ENCODE results near the gene ZNF367. TPM values are rescaled to one million over a fixed set of nuclear protein-coding genes. Genes with fewer than 3 reads are reported as not detected.

The ZNF367 gene
- total RNA-seq, 6 experiments from 2014 or later, result 6.1 to 12.2 (median 11.5) TPM

DNA sequence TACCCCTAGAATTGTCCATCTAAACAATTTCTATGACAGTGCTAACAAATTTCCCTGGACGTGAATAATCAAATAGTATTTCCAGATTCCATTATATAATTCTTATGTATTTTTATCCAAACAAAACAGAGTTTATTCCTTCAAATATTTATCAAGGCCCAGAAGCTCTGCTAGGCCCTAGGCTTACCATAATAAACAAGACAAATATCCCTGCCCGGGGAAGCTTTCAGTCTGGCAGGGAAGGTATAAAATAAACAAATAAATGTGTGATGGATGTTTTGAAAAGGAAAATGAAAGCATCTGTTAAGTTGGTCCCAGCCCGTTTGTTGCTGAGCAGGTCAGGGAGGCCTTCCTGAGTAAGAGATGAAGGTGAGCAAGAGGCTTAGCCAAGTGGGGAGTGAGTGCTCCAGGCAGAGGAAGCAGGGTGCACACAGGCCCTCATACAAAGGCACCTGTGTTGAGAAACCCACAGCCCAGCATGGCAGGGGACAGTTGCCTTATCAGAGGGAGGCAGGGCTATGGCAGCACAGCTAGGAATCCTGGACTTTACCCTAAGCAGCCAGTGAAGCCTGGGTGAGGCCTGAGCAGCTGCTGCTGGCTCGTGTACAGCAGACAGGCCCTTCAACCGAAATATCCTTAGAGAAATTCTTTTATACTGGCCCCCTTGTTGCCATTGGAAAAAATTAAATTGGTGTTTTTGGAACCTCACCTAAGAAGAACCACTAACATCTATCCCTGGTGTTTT lies 27.0 kb downstream of the ZNF367 start:
- TF ChIP-seq, protein P1, sequence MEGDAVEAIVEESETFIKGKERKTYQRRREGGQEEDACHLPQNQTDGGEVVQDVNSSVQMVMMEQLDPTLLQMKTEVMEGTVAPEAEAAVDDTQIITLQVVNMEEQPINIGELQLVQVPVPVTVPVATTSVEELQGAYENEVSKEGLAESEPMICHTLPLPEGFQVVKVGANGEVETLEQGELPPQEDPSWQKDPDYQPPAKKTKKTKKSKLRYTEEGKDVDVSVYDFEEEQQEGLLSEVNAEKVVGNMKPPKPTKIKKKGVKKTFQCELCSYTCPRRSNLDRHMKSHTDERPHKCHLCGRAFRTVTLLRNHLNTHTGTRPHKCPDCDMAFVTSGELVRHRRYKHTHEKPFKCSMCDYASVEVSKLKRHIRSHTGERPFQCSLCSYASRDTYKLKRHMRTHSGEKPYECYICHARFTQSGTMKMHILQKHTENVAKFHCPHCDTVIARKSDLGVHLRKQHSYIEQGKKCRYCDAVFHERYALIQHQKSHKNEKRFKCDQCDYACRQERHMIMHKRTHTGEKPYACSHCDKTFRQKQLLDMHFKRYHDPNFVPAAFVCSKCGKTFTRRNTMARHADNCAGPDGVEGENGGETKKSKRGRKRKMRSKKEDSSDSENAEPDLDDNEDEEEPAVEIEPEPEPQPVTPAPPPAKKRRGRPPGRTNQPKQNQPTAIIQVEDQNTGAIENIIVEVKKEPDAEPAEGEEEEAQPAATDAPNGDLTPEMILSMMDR (IDR thresholded peaks at IDR 0.05), result no peak
- Mint-ChIP-seq H3K9me3 (no peaks in the 10 kb centered on the region), H3K27me3 (ENCODE audit: insufficient read depth) (no peaks in the 10 kb centered on the region), H3K27ac (no peak overlapping the region), H3K4me3 (no peak overlapping the region), H3K4me1 (ENCODE audit: low read depth) (no peaks in the 10 kb centered on the region), H3K36me3 (ENCODE audit: low read depth) (peaks cover 5% of the 10 kb centered on the region; the same call in 1 of the 2 replicates)
- no peak for DNase-seq

DNA sequence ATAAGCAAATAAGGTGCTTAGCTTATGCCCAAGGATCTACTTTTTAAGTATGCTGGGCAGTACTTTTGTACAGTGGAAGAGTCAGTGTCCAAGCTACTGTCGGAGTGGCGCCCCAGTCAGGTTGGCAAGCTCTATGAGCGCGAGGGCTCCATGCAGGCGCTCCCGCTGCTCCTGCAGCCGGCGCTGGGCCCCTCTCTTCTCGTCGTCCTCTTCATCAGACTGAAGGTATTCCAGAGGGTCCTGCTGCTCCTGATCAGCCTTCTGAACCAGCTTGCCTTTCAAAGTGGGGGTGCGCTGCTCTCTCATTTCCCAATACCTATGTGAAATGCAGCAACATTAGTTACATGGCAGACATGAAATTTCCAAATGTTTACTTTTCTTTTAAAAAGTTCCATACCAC lies 30.0 kb downstream of the ZNF367 start:
- Mint-ChIP-seq H3K36me3 (ENCODE audit: low read depth) (peaks cover 9% of the 10 kb centered on the region; the same call in 1 of the 2 replicates), H3K27me3 (ENCODE audit: insufficient read depth) (no peaks in the 10 kb centered on the region), H3K4me1 (ENCODE audit: low read depth) (peaks cover 7% of the 10 kb centered on the region), H3K27ac (no peak overlapping the region), H3K4me3 (no peak overlapping the region), H3K9me3 (no peaks in the 10 kb centered on the region)
- no peak for DNase-seq
- TF ChIP-seq, protein P1 (IDR thresholded peaks at IDR 0.05), result no peak

DNA sequence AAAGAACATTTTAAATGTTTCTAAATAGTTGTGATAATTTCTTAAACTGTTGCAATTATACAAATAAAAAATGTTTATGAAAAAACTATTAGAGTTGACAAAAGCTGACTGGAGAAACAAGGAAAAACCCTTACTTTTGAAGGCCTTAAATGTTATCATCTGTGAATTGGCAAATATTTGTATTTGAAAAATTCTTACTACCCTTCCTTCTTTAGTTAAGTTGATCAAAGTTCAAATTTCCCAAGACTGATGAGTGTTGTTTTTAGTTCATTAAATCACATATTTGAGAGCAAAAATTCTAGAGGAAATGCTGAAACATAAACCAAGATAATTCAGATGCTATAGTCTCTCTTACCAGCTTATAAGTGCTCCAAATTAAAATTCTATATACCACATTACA lies 32.0 kb downstream of the ZNF367 start:
- H3K27ac Mint-ChIP-seq, result no peak overlapping the region
- H3K4me1 Mint-ChIP-seq (ENCODE audit: low read depth), result peaks cover 23% of the 10 kb centered on the region
- H3K27me3 Mint-ChIP-seq (ENCODE audit: insufficient read depth), result peaks cover 2% of the 10 kb centered on the region; the same call in 1 of the 2 replicates
- no peak for DNase-seq
- no peak overlapping the region for H3K4me3 Mint-ChIP-seq
- H3K9me3 Mint-ChIP-seq, result no peaks in the 10 kb centered on the region
- TF ChIP-seq, protein P1 (IDR thresholded peaks at IDR 0.05), result no peak
- peaks cover 11% of the 10 kb centered on the region for H3K36me3 Mint-ChIP-seq (ENCODE audit: low read depth)

DNA sequence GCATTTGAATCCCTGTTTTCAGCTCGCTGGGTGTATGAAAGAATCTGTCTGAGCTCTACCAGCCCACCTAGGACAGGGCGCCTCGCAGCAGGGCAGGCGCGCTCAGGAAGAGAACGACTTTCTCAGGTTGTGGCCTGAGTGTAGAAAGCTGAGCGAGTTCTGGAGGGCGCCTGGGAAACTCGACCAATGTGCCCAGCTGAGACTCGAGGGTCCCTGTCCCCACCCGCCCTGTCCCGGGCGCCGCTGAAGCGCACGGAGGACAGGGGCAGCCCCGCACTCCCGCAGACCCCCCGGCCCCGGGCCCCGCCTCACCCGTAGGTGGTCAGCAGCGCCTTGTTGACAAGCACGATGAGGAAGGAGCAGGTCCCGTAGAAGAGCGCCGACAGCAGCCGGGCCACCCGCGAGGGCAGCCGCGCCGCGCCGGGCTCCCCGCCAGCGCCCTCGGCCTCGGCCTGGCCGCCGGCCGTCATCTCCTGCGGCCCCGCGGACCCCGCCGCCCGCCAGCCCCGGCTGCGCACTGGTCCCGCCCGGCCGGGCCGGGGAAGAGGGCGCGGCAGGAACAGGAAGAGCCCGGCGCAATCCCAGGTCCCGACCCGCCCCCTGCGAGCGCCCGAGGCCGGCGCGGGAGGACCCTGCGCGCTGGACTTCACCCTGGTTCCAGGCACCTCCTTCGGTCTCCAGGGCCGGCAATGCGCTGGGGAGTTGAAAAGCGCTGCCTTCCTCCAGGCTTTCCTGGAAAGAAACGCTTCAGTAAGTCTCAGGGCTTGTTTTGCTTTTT lies 34.8 kb downstream of the ZNF367 start, which contains the start of gene SLC35D2:
TSS of gene SLC35D2 (minus strand) at position 547 of the 778 bp plus-strand sequence. CDS start at position 470, 77 bp downstream.
- Mint-ChIP-seq H3K27ac (peak within 1 kb of the TSS; percentile 75), H3K27me3 (ENCODE audit: insufficient read depth) (peaks cover 3% of the 10 kb centered on the region; the same call in 1 of the 2 replicates), H3K9me3 (no peaks in the 10 kb centered on the region), H3K36me3 (ENCODE audit: low read depth) (peaks cover 16% of the 10 kb centered on the region), H3K4me1 (ENCODE audit: low read depth) (peaks cover 31% of the 10 kb centered on the region), H3K4me3 (peak within 1 kb of the TSS; percentile 95)
- TF ChIP-seq, protein P1 (IDR thresholded peaks at IDR 0.05), result no peak
- peak; percentile 27 for DNase-seq

DNA sequence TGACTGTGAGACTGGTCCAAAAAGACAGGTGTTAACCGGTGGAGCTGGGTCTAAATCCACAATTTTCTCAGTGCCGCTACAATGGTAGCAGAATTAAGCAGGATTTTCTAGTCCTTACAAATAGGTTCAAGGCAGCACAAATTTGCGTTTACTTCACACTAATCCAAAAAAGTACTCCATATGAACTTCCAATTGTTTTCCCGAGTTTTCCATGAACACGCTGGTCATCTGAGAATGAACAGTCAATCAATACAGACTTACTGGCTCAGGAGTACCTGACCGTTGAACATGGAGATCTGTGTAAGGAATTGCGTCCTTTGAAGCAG lies 35.4 kb downstream of the ZNF367 start:
- no peak for DNase-seq
- Mint-ChIP-seq H3K27ac (peak overlapping the region; percentile 75), H3K9me3 (no peaks in the 10 kb centered on the region), H3K4me3 (peak overlapping the region; percentile 95), H3K4me1 (ENCODE audit: low read depth) (peaks cover 33% of the 10 kb centered on the region), H3K27me3 (ENCODE audit: insufficient read depth) (peaks cover 3% of the 10 kb centered on the region; the same call in 1 of the 2 replicates), H3K36me3 (ENCODE audit: low read depth) (peaks cover 16% of the 10 kb centered on the region)
- TF ChIP-seq, protein P1 (IDR thresholded peaks at IDR 0.05), result no peak
